ENCODE data around the gene CKMT2. TPM values are rescaled to one million over a fixed set of nuclear protein-coding genes. Genes with fewer than 3 reads are reported as not detected.

CKMT2 gene
- total and polyA plus RNA-seq, 2 donors (not counting 1 experiment from before 2014, with no cell fraction given), result 1.9 to 19.3 TPM

GRCh38 chr5:81212211-81212751 is 20.8 kb upstream of the CKMT2 start:
- H3K9me3 ChIP-seq (ENCODE audit: control insufficient read depth, insufficient read depth, low read depth, low read length), result no peaks in the 10 kb centered on the region
- no peaks in the 10 kb centered on the region for H3K4me1 ChIP-seq (ENCODE audit: control insufficient read depth, extremely low read depth, insufficient read depth, low read length)
- H3K9ac ChIP-seq (ENCODE audit: insufficient read depth, low read length), result no peak overlapping the region
- H3K27me3 ChIP-seq (ENCODE audit: control insufficient read depth, insufficient read depth, low read length), result no peaks in the 10 kb centered on the region
- no peak for TF ChIP-seq EZH2 (IDR thresholded peaks at IDR 0.05; ENCODE audit: low read length, missing control alignments)
- TF ChIP-seq, protein P1, sequence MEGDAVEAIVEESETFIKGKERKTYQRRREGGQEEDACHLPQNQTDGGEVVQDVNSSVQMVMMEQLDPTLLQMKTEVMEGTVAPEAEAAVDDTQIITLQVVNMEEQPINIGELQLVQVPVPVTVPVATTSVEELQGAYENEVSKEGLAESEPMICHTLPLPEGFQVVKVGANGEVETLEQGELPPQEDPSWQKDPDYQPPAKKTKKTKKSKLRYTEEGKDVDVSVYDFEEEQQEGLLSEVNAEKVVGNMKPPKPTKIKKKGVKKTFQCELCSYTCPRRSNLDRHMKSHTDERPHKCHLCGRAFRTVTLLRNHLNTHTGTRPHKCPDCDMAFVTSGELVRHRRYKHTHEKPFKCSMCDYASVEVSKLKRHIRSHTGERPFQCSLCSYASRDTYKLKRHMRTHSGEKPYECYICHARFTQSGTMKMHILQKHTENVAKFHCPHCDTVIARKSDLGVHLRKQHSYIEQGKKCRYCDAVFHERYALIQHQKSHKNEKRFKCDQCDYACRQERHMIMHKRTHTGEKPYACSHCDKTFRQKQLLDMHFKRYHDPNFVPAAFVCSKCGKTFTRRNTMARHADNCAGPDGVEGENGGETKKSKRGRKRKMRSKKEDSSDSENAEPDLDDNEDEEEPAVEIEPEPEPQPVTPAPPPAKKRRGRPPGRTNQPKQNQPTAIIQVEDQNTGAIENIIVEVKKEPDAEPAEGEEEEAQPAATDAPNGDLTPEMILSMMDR (conservative IDR thresholded peaks at IDR 0.05 in 1 of 2, IDR thresholded peaks at IDR 0.05 in 1 of 2; ENCODE audit: low read depth in 1 of 2, low read length in 2 of 2), result no peak
- no peaks in the 10 kb centered on the region for H3K79me2 ChIP-seq (ENCODE audit: control insufficient read depth, insufficient read depth, low read length)
- H2AFZ ChIP-seq (ENCODE audit: low read length), result no peak overlapping the region
- no peak overlapping the region for H3K27ac ChIP-seq (ENCODE audit: insufficient read depth, low read length)
- H4K20me1 ChIP-seq (ENCODE audit: control insufficient read depth, extremely low read depth, insufficient read depth, low read length), result no peaks in the 10 kb centered on the region
- no peak overlapping the region for H3K4me2 ChIP-seq (ENCODE audit: extremely low read depth, insufficient read depth, low read length)
- DNase-seq (ENCODE audit: low read depth in 2 of 2), result no peak
- peaks cover 2% of the 10 kb centered on the region for H3K36me3 ChIP-seq (ENCODE audit: control insufficient read depth, insufficient read depth, low read length)
- no peak overlapping the region for H3K4me3 ChIP-seq (replicated peaks in 1 of 4; ENCODE audit: control extremely low read depth in 1 of 4, insufficient read depth in 1 of 4, low read depth in 3 of 4, low read length in 4 of 4)

DNA sequence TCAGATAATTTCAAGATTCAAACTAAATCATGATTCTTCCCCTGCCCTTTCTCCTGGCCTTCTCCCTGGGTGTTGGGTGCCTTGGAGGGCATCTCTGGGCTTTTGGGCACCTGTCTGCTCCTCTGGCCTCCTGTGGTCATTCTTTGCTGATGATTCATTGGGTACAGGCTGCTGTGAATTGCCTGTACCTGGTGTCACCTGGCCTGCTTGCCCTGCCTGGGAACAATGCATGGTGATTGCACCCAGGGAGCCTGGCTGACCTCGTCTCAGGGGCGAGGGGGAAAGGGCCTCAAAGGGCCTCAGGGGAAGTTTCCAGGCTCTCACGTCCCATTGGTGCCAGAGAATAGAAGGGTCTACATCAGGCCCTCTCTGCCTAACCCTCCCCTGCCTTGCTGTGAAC is 20.1 kb upstream of the CKMT2 start:
- H3K27me3 ChIP-seq (ENCODE audit: control insufficient read depth, insufficient read depth, low read length), result no peaks in the 10 kb centered on the region
- peaks cover 2% of the 10 kb centered on the region for H3K36me3 ChIP-seq (ENCODE audit: control insufficient read depth, insufficient read depth, low read length)
- H3K4me2 ChIP-seq (ENCODE audit: extremely low read depth, insufficient read depth, low read length), result no peak overlapping the region
- no peaks in the 10 kb centered on the region for H4K20me1 ChIP-seq (ENCODE audit: control insufficient read depth, extremely low read depth, insufficient read depth, low read length)
- no peak overlapping the region for H3K4me3 ChIP-seq (replicated peaks in 1 of 4; ENCODE audit: control extremely low read depth in 1 of 4, insufficient read depth in 1 of 4, low read depth in 3 of 4, low read length in 4 of 4)
- H3K9ac ChIP-seq (ENCODE audit: insufficient read depth, low read length), result no peak overlapping the region
- no peak for DNase-seq (ENCODE audit: low read depth in 2 of 2)
- no peak for TF ChIP-seq EZH2 (IDR thresholded peaks at IDR 0.05; ENCODE audit: low read length, missing control alignments)
- TF ChIP-seq, protein P1 (conservative IDR thresholded peaks at IDR 0.05 in 1 of 2, IDR thresholded peaks at IDR 0.05 in 1 of 2; ENCODE audit: low read depth in 1 of 2, low read length in 2 of 2), result no peak
- no peak overlapping the region for H2AFZ ChIP-seq (ENCODE audit: low read length)
- H3K27ac ChIP-seq (ENCODE audit: insufficient read depth, low read length), result no peak overlapping the region
- H3K79me2 ChIP-seq (ENCODE audit: control insufficient read depth, insufficient read depth, low read length), result no peaks in the 10 kb centered on the region
- no peaks in the 10 kb centered on the region for H3K9me3 ChIP-seq (ENCODE audit: control insufficient read depth, insufficient read depth, low read depth, low read length)
- H3K4me1 ChIP-seq (ENCODE audit: control insufficient read depth, extremely low read depth, insufficient read depth, low read length), result no peaks in the 10 kb centered on the region

DNA sequence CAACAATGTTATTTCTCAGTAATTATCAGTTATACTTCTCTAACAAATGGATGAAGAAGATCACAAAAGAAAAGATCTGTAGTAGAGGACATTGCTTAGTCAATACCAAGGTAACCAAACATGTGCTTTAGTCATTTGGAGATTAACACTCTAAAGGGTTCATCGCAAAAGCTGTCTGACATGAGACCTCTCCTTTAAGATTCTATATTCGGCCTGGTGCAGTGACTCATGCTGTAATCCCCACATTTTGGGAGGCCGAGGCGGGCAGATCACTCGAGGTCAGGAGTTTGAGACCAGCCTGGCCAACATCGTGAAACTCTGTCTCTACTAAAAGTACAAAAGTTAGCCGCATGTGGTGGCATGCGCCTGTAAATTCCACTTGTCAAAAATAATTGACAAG is 18.3 kb upstream of the CKMT2 start:
- TF ChIP-seq, protein P1 (conservative IDR thresholded peaks at IDR 0.05 in 1 of 2, IDR thresholded peaks at IDR 0.05 in 1 of 2; ENCODE audit: low read depth in 1 of 2, low read length in 2 of 2), result no peak
- no peak for TF ChIP-seq EZH2 (IDR thresholded peaks at IDR 0.05; ENCODE audit: low read length, missing control alignments)

More for the DNA sequence above, 18.3 kb upstream of the CKMT2 start:
- no peaks in the 10 kb centered on the region for H4K20me1 ChIP-seq (ENCODE audit: control insufficient read depth, extremely low read depth, insufficient read depth, low read length)
- no peak overlapping the region for H3K4me3 ChIP-seq (replicated peaks in 1 of 4; ENCODE audit: control extremely low read depth in 1 of 4, insufficient read depth in 1 of 4, low read depth in 3 of 4, low read length in 4 of 4)
- H2AFZ ChIP-seq (ENCODE audit: low read length), result no peak overlapping the region
- H3K79me2 ChIP-seq (ENCODE audit: control insufficient read depth, insufficient read depth, low read length), result no peaks in the 10 kb centered on the region
- DNase-seq (ENCODE audit: low read depth in 2 of 2), result no peak
- H3K9ac ChIP-seq (ENCODE audit: insufficient read depth, low read length), result no peak overlapping the region
- no peaks in the 10 kb centered on the region for H3K9me3 ChIP-seq (ENCODE audit: control insufficient read depth, insufficient read depth, low read depth, low read length)
- no peaks in the 10 kb centered on the region for H3K36me3 ChIP-seq (ENCODE audit: control insufficient read depth, insufficient read depth, low read length)
- no peak overlapping the region for H3K27ac ChIP-seq (ENCODE audit: insufficient read depth, low read length)
- no peaks in the 10 kb centered on the region for H3K27me3 ChIP-seq (ENCODE audit: control insufficient read depth, insufficient read depth, low read length)
- H3K4me1 ChIP-seq (ENCODE audit: control insufficient read depth, extremely low read depth, insufficient read depth, low read length), result no peaks in the 10 kb centered on the region
- H3K4me2 ChIP-seq (ENCODE audit: extremely low read depth, insufficient read depth, low read length), result no peak overlapping the region

All from fibroblast of lung (primary cell).